Muscle layer of duodenum (tissue), 2 donors: ENCODE data around the gene CHN2.

ENCODE experiments used
- H3K27ac ChIP-seq: one replicate; pipeline ENCODE4 v1.7.0; 2013; ENCODE audit warnings: mild to moderate bottlenecking, low read length
- H3K27me3 ChIP-seq: one replicate; pipeline ENCODE4 v1.7.0; 2013; ENCODE audit warnings: low read depth, mild to moderate bottlenecking, control low read depth, low read length
- H3K36me3 ChIP-seq, 2 donors: one replicate each; pipeline ENCODE4 v1.7.0; 2013; ENCODE audit warnings: low read length in 2 of 2, control low read depth in 1 of 2, mild to moderate bottlenecking in 1 of 2; ENCODE audit not compliant: insufficient read depth in 2 of 2, control insufficient read depth in 1 of 2
- H3K4me1 ChIP-seq, 2 donors: one replicate each; pipeline ENCODE4 v1.7.0; 2013; ENCODE audit warnings: low read length in 2 of 2, mild to moderate bottlenecking in 2 of 2, control low read depth in 1 of 2, moderate library complexity in 1 of 2; ENCODE audit not compliant: insufficient read depth in 2 of 2, control insufficient read depth in 1 of 2
- H3K4me3 ChIP-seq, 2 donors: one replicate each; pipeline ENCODE4 v1.7.0; 2013; ENCODE audit warnings: low read length in 2 of 2, low read depth in 1 of 2, mild to moderate bottlenecking in 1 of 2
- H3K9me3 ChIP-seq, 2 donors: one replicate each; pipeline ENCODE4 v1.7.0; 2013; ENCODE audit warnings: low read length in 2 of 2, control low read depth in 1 of 2, mild to moderate bottlenecking in 1 of 2; ENCODE audit not compliant: control insufficient read depth in 1 of 2
- donor health status: healthy.

The CHN2 gene

DNA sequence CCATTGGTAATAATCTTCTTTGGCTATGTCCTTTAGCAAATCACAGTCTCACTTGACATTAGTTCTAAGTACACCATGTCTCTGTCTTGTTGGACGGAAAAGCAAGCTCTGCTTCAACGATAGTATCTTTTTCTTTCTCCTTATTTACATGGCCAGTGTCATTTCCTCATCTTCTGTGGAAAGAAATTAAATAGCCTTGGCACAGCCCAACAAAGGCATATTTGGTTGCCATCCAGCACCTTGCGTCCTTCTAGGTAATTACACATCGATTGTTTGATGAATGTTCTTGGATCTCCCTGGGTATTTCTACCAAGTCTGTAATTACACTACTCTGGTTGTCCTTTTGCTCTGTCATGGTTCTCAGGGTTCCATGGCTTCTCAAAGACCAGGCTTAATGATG, 183.1 kb downstream of the CHN2 start:
- no peak overlapping the region for H3K27ac ChIP-seq
- H3K9me3 ChIP-seq = no peaks in the 10 kb centered on the region
- H3K36me3 ChIP-seq = no peaks in the 10 kb centered on the region
- no peaks in the 10 kb centered on the region for H3K4me1 ChIP-seq
- H3K27me3 ChIP-seq = no peaks in the 10 kb centered on the region
- H3K4me3 ChIP-seq = no peak overlapping the region

- H3K4me1 ChIP-seq = no peaks in the 10 kb centered on the region
- no peaks in the 10 kb centered on the region for H3K9me3 ChIP-seq
- H3K27me3 ChIP-seq = no peaks in the 10 kb centered on the region
- no peak overlapping the region for H3K4me3 ChIP-seq
- H3K27ac ChIP-seq = no peak overlapping the region
- no peaks in the 10 kb centered on the region for H3K36me3 ChIP-seq
Observed at GRCh38 chr7:29379551-29379950, 185.0 kb downstream of the CHN2 start.

- Histone ChIP-seq H3K36me3 (no peaks in the 10 kb centered on the region), H3K9me3 (no peaks in the 10 kb centered on the region), H3K4me3 (no peak overlapping the region), H3K27ac (no peak overlapping the region), H3K4me1 (no peaks in the 10 kb centered on the region), H3K27me3 (no peaks in the 10 kb centered on the region)
Observed at GRCh38 chr7:29381206-29382094, 186.9 kb downstream of the CHN2 start.

GRCh38 chr7:29384277-29384676, 189.7 kb downstream of the CHN2 start:
- Histone ChIP-seq H3K4me3 (no peak overlapping the region), H3K27me3 (no peaks in the 10 kb centered on the region), H3K36me3 (no peaks in the 10 kb centered on the region), H3K4me1 (no peaks in the 10 kb centered on the region), H3K27ac (no peak overlapping the region), H3K9me3 (no peaks in the 10 kb centered on the region)

DNA sequence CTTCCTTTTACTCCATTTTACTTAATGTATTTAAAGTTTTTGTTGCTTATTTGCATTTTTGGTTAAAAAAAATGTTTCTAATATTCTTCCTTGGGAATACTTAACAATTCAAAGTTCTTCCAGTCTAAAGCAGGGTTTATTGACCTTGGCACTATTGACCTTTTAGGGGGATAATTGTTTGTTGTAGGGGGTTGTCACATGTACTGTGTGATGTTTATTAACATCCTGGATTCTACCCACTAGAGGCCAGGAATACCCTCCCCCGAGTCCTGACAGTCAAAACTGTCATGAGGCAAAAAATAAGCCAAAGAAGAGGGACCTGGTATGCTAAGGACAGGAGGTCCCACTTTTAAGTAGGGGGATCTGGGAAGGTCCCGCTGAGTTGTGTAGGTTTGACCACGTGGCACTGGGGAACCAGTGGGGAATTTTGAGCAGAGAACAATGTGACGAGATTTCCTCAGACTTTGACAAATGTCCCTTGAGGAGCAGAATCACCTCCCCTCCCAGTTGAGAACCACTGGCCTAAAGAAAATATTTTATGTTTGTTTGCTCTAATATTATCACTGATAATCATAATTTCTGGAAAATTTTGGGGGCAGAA, 190.7 kb downstream of the CHN2 start:
- Histone ChIP-seq H3K9me3 (no peaks in the 10 kb centered on the region), H3K27ac (no peak overlapping the region), H3K36me3 (no peaks in the 10 kb centered on the region), H3K27me3 (no peaks in the 10 kb centered on the region), H3K4me1 (no peaks in the 10 kb centered on the region), H3K4me3 (no peak overlapping the region)

GRCh38 chr7:29386196-29386765, 191.7 kb downstream of the CHN2 start:
- Histone ChIP-seq H3K27ac (no peak overlapping the region), H3K4me3 (no peak overlapping the region), H3K4me1 (no peaks in the 10 kb centered on the region), H3K9me3 (no peaks in the 10 kb centered on the region), H3K36me3 (no peaks in the 10 kb centered on the region), H3K27me3 (no peaks in the 10 kb centered on the region)

DNA sequence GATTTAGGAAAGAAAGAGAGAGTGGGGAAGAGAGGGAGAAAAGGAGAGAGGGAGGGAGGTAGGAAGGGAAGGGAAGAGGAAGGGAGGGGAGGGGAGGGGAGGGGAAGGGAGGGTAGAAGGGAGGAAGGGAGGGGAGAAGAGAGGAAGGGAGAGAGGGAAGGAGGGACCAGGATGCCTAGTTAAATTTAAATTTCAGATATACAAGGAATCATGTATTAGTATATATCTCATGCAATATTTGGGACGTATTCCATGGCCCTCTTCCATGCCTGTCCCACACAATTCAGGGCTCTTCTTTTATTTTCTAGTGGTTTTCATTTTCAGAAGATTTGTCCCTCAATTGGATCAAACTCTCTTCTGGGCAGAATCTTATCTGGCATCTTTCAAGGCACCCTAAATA, 196.7 kb downstream of the CHN2 start:
- Histone ChIP-seq H3K4me3 (no peak overlapping the region), H3K27me3 (no peaks in the 10 kb centered on the region), H3K4me1 (no peaks in the 10 kb centered on the region), H3K36me3 (no peaks in the 10 kb centered on the region), H3K9me3 (no peaks in the 10 kb centered on the region), H3K27ac (no peak overlapping the region)

GRCh38 chr7:29394321-29394720, 199.7 kb downstream of the CHN2 start:
- Histone ChIP-seq H3K27ac (no peak overlapping the region), H3K9me3 (no peaks in the 10 kb centered on the region), H3K4me3 (no peak overlapping the region), H3K27me3 (no peaks in the 10 kb centered on the region), H3K4me1 (no peaks in the 10 kb centered on the region), H3K36me3 (no peaks in the 10 kb centered on the region)

DNA sequence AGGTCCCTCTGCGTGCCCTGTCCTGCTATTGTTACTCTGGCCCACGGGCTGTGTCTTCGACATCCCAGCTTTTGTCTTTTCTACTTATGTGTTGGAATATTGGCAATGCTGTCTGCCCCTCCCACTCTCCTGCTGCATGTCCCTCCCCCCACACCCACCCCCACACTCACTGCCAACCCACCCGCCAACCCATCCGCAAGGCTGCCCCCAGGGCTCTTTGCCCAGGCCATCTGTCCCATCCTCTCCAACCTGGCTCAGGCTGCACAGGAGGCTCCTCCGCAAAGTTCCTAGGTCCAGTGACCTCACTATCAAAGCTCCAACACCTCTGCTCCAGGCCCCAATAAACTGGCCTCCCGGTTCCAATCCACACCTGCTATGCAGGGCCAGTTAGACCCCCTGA, 202.0 kb downstream of the CHN2 start:
- Histone ChIP-seq H3K9me3 (no peaks in the 10 kb centered on the region), H3K36me3 (no peaks in the 10 kb centered on the region), H3K4me1 (no peaks in the 10 kb centered on the region), H3K4me3 (no peak overlapping the region), H3K27me3 (no peaks in the 10 kb centered on the region), H3K27ac (no peak overlapping the region)

- H3K9me3 ChIP-seq = no peaks in the 10 kb centered on the region
- H3K27ac ChIP-seq = no peak overlapping the region
- H3K4me3 ChIP-seq = no peak overlapping the region
- H3K4me1 ChIP-seq = no peaks in the 10 kb centered on the region
- no peaks in the 10 kb centered on the region for H3K27me3 ChIP-seq
- H3K36me3 ChIP-seq = no peaks in the 10 kb centered on the region
Observed at GRCh38 chr7:29397398-29397797, 202.8 kb downstream of the CHN2 start.

DNA sequence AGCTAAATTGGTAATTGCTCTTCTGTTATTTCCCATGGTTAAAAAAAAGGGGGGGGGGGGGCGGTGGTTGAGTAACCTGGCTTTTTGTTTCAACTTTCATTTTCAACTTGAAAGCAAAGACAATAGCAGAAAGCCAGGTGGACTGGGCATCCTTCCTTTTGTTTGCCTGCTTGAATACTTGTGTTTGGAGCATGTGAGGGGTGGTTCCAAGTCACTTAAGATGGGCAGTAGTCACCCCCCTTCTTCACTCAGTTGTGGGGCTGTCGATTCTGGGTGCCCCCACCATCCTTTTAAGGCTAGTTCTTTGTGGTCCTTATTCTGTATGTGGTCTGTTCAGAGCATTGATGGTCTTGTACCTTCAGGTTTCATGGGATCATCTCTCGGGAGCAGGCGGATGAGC, 203.4 kb downstream of the CHN2 start:
- Histone ChIP-seq H3K27ac (no peak overlapping the region), H3K9me3 (no peaks in the 10 kb centered on the region), H3K27me3 (no peaks in the 10 kb centered on the region), H3K36me3 (no peaks in the 10 kb centered on the region), H3K4me1 (no peaks in the 10 kb centered on the region), H3K4me3 (no peak overlapping the region)
